CD4-positive, alpha-beta T cell treated with Interleukin-12 subunit alpha and Interleukin-12 subunit beta, for 1 hour (primary cell): ENCODE measurements around the gene MMEL1.
A peak's percentile ranks its signal among the peaks of the same experiment; 100 is the strongest.
"Not testable (repeated sequence)": the region's sequence is repeated elsewhere in the genome, so short reads cannot be mapped to it uniquely, and the experiment has no call there.

Experiments used
- DNase-seq: peaks from one replicate; pipeline ENCODE4 v3.0.0-alpha.2; 2020

MMEL1 gene

DNA sequence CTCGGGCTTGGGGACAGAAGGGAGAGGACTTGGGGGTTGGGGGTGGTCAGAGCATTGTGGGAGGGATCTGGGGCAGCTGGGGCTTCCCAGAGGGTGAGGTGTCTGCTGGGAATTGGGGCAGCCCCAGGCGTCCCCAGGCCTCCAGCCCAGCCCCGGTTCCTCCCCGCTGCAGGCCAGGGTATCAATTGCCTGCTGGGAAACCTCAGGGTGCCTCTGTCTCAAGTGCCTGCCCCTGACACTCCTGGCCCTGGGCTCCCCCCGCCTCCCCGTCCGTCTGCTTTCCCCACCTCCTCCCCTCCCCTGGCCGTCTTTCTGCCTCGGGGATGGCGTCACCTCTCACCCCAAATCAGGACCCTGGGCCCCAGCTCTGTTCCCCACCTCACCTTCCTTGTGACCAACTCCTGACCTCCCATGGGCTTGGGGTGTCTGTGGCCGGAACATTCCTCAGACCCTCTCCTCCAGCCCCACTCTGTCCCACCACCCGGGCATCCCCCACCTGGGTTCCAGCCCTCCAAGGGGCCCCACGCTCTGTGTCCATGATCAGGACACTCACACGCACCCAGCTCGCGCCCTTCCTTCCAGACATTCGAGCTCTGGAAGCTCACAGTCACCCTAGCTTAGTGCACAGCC lies 64.5 kb downstream of the MMEL1 start:
- DNase-seq = not testable (repeated sequence)

DNA sequence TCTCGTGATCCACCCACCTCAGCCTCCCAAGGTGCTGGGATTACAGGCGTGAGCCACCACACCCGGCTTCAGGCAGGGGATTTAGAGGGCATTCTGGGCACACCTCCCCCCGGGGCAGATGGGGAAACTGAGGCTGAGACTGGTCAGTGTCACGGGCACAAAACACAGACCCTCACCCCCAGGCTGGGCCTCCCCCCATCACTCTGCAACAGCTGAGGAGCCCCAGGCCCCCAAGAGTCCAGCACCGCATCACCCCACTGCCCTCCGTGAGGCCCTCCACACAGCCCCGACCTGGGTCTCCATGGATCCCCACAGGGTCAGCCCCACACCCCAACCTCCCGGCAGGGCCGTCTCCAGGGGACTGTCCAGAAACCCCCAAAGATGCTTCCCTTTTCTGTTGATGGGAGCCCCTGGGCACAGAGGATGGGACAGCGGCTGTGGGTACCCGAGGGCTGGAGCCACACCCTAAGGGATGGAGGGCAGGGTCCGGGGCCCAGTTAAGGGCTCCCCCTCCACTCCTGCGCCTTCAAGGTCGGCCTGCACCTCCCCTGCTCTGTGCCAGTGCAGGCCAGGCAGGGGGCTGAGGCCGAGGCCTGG lies 65.6 kb downstream of the MMEL1 start:
- no peak for DNase-seq

DNA sequence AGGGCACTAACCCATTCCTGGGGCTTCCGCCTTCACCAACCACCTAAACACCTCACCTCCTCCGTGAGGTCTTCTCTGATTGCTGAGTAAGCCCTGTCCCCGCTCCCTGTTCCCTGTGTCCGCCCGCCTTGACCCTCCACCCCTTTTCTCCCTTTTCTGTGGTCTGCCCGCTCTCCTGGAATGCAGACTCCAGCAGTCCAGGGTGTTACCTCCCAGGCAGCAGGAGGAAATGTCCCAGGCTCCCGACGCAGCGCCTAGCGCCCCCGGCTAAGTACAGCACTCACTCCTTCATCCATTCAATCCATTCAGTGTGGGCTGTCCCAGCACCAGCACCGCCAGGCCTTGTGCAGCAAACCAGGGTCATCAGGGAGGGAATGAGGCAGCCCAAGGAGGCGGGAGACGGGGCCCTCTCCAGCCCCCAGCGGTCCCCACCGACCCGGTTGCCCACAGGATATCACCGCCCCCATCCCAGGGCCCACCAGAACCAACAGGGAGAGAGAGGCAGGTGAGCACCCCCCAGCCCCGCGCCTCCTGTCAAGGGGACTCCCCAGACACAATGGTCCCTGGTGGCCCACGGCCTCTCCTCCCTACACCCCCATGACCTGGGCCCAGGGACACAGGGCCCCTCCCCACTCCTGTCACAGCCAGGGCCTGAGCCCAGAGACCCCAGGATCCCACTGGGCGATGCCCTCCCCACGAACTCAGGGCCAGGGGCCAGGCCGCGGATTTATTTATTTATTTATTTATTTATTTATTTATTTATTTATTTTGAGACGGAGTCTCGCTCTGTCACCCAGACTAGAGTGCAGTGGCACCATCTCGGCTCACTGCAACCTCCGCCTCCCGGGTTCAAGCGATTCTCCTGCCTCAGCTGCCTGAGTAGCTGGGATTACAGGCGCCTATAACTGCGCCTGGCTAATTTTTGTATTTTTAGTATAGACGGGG lies 66.4 kb downstream of the MMEL1 start:
- DNase-seq = no peak

DNA sequence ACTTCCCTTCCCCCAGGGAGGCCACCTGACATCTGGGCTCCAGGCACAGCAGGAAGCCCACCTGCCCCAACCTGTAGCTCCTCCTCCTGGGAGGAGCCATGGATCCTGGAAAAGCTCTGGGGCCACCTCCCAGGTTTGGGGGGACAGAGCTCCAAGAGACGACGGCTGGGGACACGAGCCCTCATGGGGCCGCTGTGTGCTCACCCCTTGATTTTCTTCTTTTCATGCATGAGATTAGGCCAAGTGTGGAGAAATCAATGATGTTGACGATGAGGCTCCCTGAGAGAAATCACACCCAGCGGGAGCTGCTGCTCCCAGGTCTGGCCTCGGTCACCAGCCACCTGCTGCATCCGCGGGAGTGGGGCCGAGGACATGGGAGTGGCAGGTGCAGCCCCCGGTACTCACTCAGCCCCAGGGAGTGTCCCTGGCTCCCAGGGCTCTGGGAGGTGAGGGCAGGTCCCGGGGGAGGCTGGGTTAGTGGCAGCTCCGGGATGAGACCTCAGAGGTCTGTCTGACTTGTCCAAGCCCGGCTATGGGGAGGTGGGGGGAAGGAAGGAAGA lies 67.9 kb downstream of the MMEL1 start:
- DNase-seq = no peak

DNA sequence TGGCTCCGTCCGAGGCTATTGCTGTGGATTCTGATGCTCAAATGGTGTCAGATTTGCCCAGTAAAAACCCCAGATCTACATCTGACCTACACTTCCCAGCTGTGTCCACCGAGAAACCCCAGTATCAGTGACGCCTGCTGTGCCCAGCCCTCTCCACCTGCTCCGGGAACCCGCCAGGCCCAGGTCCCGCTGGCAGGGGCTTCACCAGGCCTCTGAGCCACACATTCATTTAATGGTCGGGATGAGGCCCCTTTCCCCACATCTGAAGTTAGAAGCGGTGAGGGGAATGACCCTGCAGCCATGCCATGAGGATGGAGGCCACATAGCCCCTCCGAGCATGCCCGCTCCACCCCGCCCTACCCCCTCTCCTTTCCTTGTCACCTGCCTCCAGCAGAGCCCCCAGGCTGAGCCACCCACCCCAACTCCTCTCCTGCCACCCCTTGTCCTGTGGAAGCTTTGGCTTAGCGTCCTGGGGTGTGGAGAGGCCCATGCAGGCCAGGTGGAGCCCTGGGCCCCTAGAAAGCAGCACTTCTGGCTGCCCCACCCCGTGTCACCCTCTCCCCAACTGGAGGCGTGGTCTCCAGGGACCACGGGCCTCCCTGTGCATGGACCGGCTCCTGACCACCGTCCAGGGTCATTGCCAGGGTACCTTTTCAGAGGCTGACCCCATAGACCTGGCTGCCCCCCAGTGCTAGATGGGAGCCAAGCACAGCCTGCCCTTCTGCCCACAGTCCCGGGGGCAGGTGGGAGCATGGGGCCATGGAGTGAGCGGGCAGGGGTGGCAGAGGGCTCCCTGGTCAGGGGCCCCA lies 68.6 kb downstream of the MMEL1 start:
- no peak for DNase-seq

DNA sequence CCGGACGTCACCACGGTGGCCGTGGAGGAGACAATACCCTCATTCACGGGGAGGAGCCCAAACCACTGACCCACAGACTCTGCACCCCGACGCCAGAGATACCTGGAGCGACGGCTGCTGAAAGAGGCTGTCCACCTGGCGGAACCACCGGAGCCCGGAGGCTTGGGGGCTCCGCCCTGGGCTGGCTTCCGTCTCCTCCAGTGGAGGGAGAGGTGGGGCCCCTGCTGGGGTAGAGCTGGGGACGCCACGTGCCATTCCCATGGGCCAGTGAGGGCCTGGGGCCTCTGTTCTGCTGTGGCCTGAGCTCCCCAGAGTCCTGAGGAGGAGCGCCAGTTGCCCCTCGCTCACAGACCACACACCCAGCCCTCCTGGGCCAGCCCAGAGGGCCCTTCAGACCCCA lies 69.6 kb downstream of the MMEL1 start:
- no peak for DNase-seq

DNA sequence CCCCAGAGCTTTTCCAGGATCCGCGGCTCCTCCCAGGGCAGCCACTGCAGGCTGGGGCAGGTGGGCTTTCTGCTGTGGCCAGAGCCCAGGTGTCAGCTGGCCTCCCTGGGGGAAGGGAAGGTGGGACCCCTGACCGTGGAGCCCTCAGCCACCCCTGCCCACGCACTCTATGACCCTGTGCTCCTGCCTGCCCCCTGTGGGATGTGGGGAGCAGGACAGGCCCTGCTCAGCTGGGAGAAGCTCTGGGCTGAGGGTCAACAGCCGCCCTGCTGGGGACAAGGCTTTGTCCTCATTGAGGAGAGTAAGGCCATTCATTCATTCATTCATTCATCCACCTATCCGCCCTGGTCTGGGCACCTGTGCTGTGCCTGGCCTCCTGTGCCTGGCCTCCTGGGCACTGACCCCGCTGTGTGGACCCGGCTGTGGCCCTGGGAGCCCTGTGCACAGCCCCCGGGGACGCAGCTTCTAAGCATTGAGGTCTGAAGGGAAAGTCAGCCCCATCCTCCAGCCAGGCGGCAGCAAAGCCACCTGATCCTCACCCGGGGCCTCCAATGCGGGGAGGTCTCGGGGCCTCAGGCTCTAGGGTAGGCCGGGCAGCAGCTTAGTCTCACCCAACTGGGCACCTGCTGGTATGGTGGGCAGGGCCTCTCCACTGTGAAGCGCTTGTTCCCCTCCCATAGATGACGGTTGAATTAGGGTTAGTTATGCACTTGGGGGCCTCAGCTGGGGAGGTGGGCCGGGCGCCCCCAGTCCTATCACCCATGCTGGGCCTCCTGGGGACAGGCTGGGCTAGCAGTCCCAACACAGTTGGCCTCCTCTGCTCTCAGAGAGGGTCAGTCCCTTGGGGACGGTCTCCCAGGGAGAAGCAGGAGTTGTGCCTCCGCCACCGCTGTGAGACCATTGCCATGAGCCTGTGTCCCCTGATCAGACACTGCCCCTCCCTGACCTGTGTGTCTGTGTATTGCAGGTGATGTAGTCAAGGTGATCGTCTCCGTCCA lies 70.6 kb downstream of the MMEL1 start:
- peak; percentile 28 for DNase-seq

DNA sequence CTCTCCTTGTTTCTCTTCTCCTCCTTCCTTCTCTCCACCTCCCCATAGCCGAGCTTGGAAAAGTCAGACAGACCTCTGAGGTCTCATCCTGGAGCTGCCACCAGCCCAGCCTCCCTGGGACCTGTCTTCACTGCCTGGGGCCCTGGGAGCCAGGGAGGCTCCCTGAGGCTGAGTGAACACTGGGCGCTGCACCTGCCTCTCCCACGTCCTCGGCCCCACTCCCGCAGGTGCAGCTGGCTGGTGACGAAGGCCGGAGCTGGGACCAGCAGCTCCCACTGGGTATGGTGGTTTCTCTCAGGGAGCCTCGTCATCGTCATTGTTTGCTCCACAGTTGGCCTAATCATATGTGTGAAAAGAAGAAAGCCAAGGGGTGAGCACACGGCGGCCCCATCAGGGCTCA lies 71.4 kb downstream of the MMEL1 start:
- no peak for DNase-seq

DNA sequence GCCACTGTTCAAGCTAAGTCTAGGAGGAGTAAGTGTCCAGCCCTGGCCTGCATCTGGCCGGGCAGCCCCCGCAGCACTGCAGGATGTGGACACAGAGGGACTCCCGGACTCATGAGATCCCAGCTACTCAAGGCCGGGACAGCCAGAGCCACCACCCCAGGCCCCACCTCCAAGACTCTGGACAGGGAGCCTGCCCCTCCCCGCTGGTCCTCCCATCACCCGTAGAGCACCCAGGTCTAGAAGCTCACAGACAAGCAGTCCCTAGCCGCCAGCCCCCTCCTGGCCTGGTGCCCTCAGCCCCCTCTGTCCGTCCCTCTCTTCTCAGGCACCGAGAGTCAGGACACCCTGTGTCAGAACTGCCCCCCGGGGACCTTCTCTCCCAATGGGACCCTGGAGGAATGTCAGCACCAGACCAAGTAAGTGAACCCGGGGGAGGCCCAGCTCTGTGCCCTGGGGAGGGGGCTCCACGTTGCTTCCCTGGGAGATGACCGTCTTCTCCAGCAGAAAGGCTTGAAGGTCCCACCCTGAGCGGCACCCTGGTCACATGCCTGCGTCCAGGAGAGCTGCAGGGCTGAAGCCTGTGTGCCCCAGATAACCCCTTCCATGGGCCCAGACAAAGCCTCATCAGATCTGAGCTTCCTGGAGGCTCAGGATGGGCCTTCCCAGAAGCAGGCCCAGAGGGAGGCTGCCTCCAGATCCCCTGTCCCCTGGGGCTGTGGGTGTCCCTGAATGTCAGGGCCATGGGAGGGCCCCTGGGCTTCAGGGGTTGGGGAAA lies 72.3 kb downstream of the MMEL1 start:
- DNase-seq = no peak

DNA sequence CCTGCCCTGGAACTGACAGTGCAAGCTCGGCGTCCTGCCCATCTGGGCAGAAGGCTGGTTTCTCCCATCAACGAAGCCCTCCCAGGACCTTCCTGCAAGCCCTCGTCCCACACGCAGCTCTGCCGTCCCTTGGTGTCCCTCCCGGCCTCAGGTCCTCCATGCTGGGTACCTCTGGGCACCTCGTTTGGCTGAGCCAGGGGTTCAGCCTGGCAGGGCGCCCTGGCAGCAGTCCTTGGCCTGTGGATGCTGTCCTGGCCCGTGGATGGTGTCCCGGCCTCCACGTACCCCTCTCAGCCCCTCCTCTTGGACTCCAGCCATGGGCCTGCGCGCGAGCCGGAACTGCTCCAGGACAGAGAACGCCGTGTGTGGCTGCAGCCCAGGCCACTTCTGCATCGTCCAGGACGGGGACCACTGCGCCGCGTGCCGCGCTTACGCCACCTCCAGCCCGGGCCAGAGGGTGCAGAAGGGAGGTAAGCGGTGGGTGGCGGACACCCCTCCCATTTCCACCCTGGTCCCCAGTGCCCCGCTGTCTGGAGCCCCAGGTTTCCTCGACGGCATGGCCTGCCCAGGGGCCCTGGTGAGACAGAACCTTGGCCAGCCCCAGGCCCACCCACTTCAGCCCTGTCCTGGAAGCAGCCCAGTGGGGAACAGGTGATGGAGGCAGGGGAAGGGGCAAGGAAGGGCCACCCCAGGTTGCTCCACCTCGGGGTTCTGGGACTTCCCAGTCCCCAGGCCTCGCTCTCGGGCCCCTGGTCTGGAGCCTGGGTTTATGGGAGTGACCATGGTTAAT lies 73.1 kb downstream of the MMEL1 start:
- no peak for DNase-seq

DNA sequence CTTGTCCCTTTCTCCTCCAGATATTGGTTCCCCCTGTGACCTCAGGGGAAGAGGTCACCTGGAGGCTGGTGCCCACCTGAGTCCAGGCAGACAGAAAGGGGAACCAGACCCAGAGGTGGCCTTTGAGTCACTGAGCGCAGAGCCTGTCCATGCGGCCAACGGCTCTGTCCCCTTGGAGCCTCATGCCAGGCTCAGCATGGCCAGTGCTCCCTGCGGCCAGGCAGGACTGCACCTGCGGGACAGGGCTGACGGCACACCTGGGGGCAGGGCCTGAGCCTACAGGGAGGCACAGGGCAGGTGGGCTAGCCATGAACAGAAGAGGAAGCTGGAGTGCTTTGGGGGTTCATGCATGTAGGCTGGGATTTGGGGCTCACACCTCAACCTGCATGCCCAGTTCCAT lies 74.0 kb downstream of the MMEL1 start:
- DNase-seq = no peak

DNA sequence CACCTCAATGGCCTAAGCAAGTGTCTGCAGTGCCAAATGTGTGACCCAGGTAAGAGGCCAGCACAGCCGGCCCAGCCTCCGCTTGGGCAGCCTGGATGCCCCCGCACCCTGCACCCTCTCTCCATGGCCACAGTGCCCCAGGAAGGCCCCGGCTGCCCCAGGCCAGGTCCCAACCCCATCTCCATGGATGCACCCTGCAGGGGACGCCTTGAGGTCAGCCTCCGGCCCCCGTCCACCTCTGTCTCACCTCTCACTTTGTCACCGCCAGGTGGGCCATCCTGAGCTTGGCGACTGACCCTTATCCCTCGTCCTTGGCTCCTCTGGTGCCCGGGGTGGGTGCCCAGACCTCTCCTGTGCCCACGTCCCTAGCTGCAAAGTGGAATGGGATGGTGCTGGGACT lies 74.4 kb downstream of the MMEL1 start:
- DNase-seq = no peak

DNA sequence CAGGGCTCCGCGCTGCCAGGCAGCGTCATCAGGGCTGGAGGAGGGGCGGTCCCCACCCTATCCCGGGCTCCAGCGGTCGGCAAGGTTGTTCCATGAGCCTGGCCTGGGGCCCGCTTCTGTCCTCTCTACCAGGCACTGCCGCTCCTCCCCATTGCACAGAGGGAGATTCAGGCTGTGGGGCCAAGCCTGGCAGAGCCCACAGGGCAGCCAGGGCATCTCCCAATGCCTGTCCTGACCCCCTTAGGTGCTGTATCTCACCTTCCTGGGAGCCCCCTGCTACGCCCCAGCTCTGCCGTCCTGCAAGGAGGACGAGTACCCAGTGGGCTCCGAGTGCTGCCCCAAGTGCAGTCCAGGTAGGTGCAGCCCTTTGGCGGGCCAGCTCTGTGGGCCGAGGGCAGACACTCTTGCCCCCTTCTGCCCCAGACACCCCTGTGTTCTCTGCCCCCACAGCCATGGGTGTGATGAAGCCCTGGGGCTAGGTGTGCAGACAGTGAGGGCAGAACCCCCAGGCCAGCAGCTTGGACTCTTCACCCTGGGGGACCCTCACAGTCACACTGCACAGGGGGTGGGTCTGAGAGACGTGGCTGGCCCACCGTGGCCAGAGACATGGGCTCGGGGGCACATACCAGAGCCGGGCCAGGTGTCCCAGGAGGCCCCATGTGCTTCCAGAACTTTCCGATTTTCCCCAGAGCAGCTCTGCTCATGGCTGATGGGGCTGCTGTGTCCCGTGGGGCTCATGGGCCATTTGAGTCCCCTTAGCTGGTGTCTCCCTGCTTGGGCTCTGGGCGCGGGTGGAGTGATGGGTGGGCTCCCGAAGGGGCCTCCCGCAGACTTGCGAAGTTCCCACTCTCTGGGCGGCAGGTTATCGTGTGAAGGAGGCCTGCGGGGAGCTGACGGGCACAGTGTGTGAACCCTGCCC lies 75.1 kb downstream of the MMEL1 start:
- DNase-seq = no peak

DNA sequence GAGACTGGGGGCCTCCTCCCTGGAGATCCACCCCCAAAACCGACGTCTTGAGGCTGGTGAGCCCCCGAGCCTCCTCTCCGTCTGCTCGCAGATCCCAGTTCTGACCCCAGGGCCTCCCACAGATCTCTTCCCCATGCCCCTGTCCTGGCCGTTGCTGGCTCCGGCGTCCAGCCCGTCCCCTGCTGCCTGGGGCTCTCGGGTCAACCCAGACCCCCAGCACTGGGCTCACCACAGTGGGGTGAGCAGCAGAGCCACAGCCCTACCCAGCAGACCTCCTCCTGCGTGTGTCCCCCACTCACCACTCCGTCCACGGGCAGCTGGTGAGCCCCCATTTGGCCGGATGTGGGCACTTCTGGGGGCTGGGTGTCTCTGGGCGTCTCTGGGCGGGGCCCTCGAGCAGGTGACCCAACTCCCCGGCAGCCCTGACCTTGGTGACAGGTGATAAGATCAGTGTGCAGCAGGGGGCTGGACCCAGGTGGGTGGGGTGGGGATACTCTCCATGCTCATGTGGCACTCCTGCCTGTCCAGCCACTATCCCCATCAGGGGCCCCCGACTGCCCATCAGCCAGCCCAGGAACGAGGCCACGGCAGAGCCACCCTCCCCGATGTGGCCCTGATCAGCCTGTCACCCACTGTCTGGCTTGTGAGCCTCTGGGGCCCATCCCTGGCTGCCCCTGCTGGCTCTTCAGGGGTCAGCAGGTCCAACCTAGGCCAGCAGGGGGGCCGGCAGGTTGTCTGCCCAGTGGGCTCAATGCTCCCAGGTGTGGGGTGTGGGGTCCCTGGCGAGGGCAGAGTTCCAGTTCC lies 75.9 kb downstream of the MMEL1 start:
- peak; percentile 57 for DNase-seq

DNA sequence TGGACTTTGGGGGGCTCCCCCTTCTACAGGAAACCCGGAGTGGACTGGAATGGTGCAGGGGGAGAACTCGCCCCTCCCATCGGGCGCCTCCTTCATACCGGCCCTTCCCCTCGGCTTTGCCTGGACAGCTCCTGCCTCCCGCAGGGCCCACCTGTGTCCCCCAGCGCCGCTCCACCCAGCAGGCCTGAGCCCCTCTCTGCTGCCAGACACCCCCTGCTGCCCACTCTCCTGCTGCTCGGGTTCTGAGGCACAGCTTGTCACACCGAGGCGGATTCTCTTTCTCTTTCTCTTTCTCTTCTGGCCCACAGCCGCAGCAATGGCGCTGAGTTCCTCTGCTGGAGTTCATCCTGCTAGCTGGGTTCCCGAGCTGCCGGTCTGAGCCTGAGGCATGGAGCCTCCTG lies 76.5 kb downstream of the MMEL1 start, which contains the start of gene TNFRSF14:
TSS of gene TNFRSF14 (plus strand) at position 95 of the 401 bp plus-strand sequence. CDS start at position 389, 294 bp downstream.
- DNase-seq = peak; percentile 83

DNA sequence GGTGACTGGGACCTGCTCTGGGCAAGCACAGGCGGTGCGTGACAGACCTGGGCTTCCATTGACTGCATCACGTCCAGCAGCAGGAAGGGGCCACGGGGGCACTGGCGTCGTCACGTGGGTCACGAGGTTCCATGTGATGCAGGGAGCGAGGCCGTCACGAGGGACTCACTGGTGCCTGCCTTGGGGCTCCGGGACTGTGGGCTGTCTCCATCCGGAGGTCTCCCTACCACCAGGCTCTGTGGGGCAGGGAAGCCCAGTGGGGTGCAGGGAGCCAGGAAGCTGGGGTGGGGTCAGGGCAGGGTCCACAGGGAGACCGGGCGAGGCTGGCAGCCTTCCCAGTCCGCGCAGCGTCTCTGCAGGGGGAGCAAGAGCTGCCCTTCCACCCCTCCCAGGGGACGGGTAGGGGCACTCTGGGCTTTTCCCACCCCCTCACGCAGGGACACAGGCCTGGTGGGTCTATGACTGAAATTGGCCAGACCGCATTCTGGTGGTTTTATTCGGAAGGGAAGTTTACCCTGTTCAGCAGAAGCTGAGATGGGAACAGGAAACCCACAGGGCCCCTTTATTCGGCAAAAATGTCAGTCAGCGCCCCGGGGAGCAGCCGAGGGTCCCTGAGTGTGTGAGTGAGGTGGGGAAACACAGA lies 77.1 kb downstream of the MMEL1 start:
- peak; percentile 73 for DNase-seq
